LNCaP clone FGC (cell line): Measurements from ENCODE around the gene CHCHD10.

Source experiments
- DNase-seq: peaks from one replicate; pipeline ENCODE4 v3.0.0-alpha.2; 2011; ENCODE audit warnings: low read depth
- H3K4me3 ChIP-seq: 2 replicates; pipeline ENCODE4 v1.5.1; 2011; ENCODE audit warnings: mild to moderate bottlenecking, low read depth, low read length, control low read depth
- TF ChIP-seq, protein P1 (sequence below): IDR thresholded peaks from 2 replicates; pipeline ENCODE4 v1.5.1; 2012; ENCODE audit warnings: mild to moderate bottlenecking; ENCODE audit not compliant: control insufficient read depth, insufficient read depth; ENCODE audit errors: extremely low read depth

Gene CHCHD10

DNA sequence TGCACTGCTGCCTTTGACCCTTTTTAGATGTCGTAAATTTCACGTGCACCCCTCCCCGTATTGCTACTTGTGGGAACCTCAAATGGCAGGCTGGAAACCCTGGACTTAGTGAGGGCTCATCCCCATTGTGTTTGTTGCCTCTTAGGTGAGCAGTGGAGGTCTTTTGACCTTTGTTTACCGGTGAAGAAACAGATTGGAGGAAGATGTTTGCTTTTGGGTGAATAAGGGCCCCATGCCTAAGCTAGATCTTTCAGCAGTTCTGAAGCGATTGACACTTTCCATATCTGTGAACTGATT, 19.8 kb upstream of the CHCHD10 start:
- TF ChIP-seq, protein P1, sequence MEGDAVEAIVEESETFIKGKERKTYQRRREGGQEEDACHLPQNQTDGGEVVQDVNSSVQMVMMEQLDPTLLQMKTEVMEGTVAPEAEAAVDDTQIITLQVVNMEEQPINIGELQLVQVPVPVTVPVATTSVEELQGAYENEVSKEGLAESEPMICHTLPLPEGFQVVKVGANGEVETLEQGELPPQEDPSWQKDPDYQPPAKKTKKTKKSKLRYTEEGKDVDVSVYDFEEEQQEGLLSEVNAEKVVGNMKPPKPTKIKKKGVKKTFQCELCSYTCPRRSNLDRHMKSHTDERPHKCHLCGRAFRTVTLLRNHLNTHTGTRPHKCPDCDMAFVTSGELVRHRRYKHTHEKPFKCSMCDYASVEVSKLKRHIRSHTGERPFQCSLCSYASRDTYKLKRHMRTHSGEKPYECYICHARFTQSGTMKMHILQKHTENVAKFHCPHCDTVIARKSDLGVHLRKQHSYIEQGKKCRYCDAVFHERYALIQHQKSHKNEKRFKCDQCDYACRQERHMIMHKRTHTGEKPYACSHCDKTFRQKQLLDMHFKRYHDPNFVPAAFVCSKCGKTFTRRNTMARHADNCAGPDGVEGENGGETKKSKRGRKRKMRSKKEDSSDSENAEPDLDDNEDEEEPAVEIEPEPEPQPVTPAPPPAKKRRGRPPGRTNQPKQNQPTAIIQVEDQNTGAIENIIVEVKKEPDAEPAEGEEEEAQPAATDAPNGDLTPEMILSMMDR = no peak
- DNase-seq = no peak
- peak overlapping the region; percentile 83 for H3K4me3 ChIP-seq

DNA sequence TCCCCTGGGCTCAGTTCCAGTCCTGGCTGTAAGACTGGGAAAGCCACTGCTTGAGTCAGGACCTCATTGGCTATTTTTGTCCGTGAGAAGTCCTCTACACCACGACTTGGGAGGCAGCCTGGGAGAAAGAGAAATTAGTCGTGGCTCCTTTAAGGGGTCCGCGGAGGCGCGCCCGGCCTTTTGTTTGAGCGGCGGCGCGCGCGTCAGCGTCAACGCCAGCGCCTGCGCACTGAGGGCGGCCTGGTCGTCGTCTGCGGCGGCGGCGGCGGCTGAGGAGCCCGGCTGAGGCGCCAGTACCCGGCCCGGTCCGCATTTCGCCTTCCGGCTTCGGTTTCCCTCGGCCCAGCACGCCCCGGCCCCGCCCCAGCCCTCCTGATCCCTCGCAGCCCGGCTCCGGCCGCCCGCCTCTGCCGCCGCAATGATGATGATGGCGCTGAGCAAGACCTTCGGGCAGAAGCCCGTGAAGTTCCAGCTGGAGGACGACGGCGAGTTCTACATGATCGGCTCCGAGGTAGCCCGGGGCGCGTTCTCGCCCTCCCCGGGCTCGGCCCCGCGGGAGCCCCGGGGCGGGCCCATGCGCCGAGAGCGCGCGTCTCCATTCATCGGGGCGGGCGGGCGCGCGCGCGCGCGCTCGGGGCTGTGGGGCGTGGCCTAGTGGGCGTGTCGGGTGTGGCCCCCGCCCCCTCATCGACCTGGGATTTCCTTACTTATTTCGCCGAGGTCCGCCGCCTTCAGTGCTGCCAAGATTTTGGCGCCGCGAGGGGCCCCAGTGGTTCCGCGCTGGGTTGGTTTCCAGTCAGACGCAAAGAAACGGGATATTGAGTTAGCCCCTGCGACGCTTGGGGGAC, 19.2 kb upstream of the CHCHD10 start, which contains the start of gene SMARCB1:
Gene SMARCB1 (plus strand): TSS at position 215 of the 848 bp plus-strand sequence. CDS start 204 bp downstream, at position 419.
- TF ChIP-seq, protein P1 = no peak
- DNase-seq = peak; percentile 63
- H3K4me3 ChIP-seq = peak within 1 kb of the TSS; percentile 83

DNA sequence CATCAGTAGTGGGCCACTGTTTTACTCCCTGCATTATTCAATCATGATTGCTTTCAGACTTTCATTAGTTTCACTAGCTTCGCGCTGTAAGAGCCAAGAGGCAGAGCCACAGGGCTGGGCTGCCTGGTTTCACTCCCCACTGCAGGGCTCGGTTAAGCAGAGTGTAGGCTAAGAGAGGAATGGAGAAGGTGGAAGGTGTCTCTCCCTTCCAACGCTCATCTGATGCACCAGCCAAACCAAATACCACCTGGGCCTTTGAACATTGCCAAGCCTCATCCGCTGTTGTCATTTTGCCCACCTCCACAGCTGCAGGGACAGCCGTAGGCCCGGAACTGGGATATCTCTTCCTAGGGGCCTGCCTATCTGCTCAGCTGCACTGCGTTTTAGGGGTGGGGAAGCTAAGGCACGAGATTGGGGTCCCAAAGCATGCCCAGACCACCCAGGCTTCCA, 18.5 kb upstream of the CHCHD10 start:
- peak; percentile 74 for DNase-seq
- TF ChIP-seq, protein P1 = no peak
- H3K4me3 ChIP-seq = peak overlapping the region; percentile 83

DNA sequence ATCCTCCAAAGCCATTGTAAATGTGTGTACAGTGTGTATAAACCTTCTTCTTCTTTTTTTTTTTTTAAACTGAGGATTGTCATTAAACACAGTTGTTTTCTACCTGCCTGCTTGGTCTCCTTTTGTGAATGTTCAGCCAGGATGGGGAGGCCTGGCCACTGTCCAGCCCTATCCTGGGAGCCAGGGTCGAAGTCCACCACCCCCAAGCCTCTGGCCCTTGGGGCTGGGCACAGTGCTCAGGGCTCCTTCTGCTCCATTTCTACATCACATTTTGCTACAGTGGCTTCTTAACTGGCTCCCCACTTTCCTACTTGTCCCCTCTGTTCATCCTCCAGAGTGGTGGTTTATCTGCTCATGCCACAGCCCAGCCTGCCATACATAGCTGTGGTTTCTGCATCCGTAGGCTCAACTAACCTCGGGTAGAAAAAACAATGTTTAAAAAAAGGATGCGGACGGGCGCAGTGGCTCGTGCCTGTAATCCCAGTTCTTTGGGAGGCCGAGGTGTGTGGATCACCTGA, 16.5 kb upstream of the CHCHD10 start:
- TF ChIP-seq, protein P1 = no peak
- H3K4me3 ChIP-seq = no peak overlapping the region
- no peak for DNase-seq

DNA sequence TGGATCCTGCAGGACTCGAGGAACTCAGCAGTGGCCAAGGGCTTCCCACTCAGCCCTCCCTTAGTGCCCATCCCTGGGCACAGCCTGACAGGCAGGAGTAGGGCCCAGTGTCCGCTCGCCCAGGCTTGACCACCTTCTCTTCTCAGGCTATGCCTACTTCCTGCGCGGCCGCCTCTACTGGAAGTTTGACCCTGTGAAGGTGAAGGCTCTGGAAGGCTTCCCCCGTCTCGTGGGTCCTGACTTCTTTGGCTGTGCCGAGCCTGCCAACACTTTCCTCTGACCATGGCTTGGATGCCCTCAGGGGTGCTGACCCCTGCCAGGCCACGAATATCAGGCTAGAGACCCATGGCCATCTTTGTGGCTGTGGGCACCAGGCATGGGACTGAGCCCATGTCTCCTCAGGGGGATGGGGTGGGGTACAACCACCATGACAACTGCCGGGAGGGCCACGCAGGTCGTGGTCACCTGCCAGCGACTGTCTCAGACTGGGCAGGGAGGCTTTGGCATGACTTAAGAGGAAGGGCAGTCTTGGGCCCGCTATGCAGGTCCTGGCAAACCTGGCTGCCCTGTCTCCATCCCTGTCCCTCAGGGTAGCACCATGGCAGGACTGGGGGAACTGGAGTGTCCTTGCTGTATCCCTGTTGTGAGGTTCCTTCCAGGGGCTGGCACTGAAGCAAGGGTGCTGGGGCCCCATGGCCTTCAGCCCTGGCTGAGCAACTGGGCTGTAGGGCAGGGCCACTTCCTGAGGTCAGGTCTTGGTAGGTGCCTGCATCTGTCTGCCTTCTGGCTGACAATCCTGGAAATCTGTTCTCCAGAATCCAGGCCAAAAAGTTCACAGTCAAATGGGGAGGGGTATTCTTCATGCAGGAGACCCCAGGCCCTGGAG, 15.7 kb upstream of the CHCHD10 start:
- TF ChIP-seq, protein P1 = no peak
- DNase-seq = no peak
- no peak overlapping the region for H3K4me3 ChIP-seq

DNA sequence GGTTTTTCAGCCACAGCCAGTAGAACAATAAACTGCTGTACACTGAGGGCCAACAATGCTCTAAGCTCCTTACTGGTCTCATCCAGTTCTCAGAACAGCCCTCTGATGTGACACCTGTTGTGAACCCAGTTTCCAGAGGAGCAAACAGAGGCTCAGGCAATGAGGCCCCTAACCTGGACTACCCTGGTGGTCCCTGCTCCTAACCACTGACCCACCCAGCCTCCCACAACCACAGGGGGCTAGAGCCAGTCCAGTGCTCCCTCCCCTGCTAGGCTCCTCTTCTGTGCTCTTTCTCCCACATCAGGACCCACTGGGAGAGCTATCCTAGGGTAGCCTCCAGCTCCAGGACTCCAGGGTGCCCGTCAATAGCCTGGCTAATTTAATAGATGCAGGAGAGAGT, 14.9 kb upstream of the CHCHD10 start:
- TF ChIP-seq, protein P1 = no peak
- DNase-seq = no peak
- H3K4me3 ChIP-seq = no peak overlapping the region
